ENCODE data around the gene RTP4. TPM values are rescaled to one million over a fixed set of nuclear protein-coding genes. Genes with fewer than 3 reads are reported as not detected.
"Not testable (repeated sequence)": the region's sequence is repeated elsewhere in the genome, so short reads cannot be mapped to it uniquely, and the experiment has no call there.

Gene RTP4
- total RNA-seq, 1 donor from 2014 or later = 1.2 TPM

DNA sequence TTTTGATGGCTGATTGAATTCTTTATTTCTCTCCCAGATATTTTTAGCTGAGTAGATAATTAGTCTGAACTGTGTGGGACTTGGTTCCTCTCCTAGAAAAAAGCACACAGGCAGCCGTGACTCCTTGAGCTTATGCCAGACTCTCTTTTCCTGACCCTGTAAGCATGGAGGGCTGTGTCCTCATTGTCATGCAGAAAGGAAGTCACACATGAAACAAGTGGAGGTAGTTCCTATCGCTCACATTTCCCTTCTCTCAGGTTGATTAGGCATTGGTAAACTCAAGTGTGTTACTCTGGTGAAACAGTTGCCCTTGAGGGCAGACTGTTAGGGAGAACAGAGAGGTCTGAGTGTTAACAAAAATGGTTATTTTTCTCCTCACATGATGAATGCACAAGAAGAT is 6.3 kb upstream of the RTP4 start:
- no peak for ATAC-seq
- intact Hi-C loops (cut with DNase I) = no loop called here
- no peak for DNase-seq (ENCODE audit: missing footprints)

DNA sequence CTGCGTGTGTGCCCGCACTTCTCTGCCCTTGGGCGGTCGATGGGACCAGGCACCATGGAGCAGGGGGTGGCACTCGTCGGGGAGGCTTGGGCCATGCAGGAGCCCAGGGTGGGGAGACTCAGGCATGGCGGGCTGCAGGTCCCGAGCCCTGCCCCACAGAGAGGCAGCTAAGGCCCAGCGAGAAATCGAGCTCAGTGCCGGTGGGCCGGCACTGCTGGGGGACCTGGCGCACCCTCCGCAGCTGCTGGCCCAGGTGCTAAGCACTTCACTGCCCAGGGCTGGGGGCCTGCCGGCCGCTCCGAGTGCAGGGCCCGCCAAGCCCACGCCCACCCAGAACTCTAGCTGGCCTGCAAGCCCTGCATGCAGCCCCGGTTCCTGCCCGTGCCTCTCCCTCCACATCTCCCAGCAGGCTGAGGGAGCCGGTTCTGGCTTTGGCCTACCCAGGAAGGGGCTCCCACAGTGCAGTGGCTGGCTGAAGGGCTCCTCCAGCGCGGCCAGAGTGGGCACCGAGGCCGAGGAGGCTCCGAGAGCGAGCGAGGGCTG is 553 bp upstream of the RTP4 start:
- ATAC-seq (no peak), DNase-seq (ENCODE audit: missing footprints) (no peak)
- intact Hi-C loops (cut with DNase I) = no loop called here

DNA sequence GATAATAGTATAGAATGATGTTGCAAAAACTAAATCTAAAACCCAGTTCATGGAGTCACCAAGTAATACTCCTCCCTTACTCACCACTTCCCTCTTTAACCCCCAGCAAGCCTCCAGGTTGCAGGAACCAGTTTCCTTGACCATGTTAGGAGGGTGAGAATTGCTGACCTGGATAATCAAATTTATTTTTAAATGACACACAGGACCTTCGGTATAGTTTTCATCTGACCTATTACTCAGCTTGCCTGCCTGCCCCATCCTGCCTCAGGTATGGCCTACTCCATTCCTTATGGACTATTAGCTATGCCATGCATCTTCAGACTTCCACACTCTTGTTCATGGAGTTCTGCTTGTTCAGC is 883 bp downstream of the RTP4 start:
- peak; percentile 30 for ATAC-seq
- intact Hi-C loops (cut with DNase I) = no loop called here
- no peak for DNase-seq (ENCODE audit: missing footprints)

DNA sequence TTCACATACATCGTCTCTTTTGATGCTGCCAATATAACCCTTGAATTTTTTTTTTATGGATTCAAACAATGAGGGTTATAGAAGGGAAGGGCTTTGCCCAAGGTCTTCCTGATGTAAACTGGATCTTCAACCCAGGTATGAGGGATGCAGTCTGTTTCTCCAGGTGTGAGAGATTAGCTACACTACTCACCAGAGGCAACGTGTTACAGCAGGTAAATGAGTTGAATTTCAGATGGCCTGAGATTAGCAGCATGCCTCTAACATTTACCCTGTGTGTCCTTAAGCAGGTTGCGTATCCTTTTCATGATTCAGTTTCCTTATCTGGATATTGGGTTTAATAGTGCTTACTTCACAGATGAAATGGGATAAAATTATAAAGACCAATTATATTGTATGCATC is 1.9 kb downstream of the RTP4 start:
- intact Hi-C loops (cut with DNase I) = no loop called here
- ATAC-seq (no peak), DNase-seq (ENCODE audit: missing footprints) (no peak)

DNA sequence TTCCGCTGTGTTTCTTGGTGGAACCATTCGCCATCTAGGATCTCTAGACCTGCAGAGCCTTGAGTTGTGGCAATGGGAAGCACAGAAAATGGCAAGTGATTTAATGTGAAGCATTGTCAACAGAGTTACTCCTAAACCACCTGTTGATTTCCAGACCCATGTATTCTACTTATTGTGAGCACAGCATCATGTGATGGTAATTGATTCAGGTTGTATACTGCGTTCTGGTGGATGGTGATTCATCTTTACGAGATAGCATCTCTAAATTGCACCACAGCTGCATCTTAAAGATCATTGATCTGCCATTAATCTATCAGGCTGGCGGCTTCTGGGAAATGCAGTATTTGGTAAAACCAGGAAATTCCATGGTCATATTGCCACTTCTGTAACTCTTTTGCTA is 7.4 kb downstream of the RTP4 start:
- no peak for ATAC-seq
- DNase-seq (ENCODE audit: missing footprints) = no peak
- intact Hi-C loops (cut with DNase I) = no loop called here

DNA sequence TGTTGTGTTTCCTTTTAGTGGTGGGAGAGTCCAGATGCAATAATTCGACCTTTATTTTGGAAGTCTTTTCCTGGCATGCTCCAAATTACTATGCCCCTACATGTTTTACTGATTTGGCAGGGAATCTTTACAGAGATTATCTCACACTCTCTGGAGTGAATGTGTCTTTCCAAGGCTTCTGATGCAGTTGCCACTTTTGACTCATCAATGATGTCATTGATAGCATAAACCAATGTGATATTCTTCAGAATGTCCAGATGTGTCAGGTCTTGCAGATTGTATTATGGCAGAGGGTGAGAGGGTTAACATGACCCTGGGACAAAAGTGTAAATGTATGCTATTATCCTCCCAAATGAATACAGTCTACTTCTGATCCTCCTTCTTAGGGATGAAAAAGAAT is 9.7 kb downstream of the RTP4 start:
- intact Hi-C loops (cut with DNase I) = no loop called here
- no peak for ATAC-seq
- no peak for DNase-seq (ENCODE audit: missing footprints)

DNA sequence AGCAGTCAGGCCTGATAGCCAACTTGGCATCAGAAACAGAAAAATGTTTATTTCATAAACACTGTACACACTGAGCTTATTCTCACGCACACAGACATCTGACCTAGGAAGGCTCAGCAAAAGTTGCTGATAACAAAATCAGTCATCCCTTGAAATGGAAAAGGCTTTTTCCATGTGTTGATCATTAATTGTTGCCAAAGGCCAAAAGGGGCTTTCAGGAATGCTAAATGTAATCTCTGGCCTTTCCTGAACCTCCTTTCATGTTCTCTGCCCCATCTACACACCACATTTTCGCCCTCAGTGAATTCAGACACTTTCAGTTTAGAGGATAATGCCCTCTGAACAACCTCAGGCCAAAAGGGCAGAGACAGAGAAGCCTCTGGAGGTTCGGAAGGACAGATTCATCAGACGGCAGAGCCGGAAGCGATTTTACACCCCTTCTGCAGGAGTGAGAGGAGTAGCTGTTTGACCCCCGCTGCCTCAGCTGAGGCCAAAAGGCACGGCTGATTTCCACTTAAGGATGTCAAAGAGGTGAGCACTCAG is 14.5 kb downstream of the RTP4 start:
- no peak for DNase-seq (ENCODE audit: missing footprints)
- intact Hi-C loops (cut with DNase I) = no loop called here
- ATAC-seq = no peak

DNA sequence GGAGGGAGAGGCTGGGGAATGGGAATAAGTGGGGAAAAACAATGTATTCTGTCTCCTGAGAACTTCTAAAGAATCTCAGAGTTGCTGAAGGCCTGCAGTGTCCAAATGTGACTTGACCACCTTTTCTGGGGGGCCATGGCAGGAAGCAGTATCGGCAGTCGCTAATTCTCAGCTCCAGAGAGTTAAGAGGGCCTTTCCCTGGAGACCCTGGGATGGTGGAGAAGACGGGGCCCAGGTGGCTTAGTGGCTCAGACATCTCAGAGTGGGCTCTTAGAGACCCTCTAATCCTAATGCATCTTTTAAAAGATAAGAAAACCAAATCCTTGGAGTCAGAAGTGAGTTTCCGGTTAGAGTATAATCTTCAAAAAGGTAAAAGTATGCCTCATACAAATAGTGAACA is 15.1 kb downstream of the RTP4 start:
- DNase-seq (ENCODE audit: missing footprints) (no peak), ATAC-seq (no peak)
- intact Hi-C loops (cut with DNase I) = no loop called here

DNA sequence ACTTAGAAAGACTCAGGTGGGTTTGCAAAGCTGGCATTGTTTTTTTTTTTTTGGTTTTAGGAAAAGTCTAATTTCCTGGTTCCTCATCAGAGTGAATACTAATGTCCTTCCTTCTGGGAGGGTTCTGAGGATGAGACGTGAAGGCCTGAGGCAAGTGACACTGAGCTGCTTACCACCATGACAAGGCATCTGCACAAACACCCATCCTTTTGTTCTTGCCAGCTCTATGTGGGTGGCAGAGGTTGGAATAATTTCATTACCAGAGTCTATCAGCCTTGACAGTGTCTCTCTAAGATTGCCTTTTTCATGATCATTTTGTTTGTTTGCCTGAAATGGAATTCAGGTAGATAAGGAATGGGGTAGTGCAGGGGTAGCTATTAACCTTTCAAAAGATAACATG is 17.1 kb downstream of the RTP4 start:
- ATAC-seq = no peak
- DNase-seq (ENCODE audit: missing footprints) = no peak
- intact Hi-C loops (cut with DNase I) = no loop called here

DNA sequence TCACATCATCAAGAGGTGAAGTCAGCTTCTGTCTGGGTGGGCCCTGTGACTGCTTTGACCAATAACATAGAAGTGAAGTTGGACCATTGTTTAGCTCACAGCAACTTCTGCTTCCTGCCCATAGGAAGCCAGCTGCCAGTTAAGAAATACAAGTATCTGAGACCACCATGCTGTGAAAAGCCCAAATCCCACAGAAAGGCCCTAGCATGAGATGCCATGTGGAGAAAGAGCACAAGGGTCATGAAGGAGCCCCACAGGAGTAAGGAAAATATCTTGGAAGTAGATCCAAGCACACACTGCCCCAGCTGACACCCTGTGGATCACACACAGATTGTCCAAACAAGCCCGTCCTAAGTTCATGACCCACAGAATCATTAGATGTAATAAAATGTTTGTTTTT is 28.5 kb downstream of the RTP4 start:
- ATAC-seq = no peak
- intact Hi-C loops (cut with DNase I) = no loop called here
- DNase-seq (ENCODE audit: missing footprints) = no peak

DNA sequence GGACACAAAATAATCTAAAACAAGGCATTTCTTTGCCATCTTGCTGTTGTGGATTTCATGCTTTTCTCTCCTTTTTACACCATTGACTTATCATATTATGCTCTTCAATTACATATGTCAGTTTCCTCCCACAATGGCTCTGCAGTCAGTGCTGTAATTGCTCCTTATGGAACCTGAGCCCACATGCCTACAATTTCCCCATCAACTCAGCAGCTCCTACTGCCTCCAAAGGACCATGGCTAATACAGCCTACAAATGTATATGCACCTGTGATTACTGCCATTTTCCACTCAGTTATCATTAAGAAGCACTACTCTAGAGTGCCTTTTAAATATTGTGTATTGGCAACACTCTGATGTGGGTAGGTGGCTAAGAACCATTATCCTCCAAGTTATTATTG is 30.8 kb downstream of the RTP4 start:
- intact Hi-C loops (cut with DNase I) = no loop called here
- ATAC-seq = no peak
- DNase-seq (ENCODE audit: missing footprints) = no peak

DNA sequence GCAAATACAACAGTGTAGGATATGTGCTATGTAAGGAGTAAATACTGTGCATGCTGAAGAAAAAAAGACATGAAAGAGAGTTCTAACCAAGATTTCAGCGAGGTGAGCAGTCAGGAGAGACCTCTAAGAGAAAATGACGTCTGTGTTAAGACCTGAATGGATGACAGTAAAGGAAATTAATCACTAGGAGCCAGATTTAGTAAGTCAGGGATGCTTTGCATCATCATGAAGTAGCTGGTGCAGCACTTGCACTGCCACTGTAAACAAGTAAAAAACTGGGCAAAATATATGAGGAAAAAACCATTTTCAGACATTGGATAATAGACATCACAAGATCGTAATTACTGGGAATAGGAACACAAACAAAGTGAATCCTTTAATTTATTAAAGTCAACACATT is 32.6 kb downstream of the RTP4 start:
- intact Hi-C loops (cut with DNase I) = no loop called here
- DNase-seq (ENCODE audit: missing footprints) = no peak
- no peak for ATAC-seq

DNA sequence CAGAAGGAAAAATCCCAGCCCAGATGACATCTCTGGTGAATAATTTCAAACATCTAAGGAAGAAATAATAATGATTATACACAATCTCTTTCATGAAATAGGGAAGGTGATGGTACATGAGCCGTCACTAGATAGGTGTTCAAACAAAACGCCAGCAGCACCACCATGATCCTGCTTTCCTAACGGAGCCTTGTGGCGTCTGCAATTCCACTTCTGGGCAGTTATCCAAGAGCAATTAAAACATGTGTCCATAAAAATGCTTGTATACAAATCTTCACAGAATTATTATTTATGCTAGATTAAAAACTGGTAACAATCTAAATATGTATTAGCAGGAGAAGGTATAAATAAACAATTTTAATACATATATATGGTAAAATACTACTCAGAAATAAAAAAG is 33.7 kb downstream of the RTP4 start:
- intact Hi-C loops (cut with DNase I) = no loop called here
- no peak for DNase-seq (ENCODE audit: missing footprints)

DNA sequence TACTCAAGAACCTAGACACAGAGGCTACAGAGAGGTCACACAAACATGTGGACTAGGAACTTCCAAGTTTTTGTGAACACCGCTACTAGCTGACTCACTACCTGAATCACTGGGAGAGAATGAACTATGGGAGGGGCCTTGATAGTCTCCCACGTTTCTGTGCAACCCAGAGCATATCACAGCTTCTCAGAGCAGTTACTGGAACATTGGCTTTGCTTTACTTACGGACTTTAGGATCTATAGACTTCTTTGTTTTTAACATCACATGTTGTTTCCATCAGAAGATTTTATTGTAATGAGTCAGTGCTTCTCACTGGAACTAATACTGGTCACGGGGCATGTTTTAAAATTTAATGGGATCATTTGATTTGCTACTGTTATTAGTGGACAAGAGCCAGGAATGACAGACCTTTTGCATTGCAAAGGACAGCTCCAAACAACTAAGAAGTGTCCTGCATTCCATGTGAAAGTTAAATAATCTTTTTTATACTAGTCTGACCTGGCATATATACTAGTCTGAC is 35.6 kb downstream of the RTP4 start:
- ATAC-seq (no peak), DNase-seq (ENCODE audit: missing footprints) (no peak)
- intact Hi-C loops (cut with DNase I) = no loop called here

More for the DNA sequence above, 33.7 kb downstream of the RTP4 start:
- ATAC-seq = no peak

DNA sequence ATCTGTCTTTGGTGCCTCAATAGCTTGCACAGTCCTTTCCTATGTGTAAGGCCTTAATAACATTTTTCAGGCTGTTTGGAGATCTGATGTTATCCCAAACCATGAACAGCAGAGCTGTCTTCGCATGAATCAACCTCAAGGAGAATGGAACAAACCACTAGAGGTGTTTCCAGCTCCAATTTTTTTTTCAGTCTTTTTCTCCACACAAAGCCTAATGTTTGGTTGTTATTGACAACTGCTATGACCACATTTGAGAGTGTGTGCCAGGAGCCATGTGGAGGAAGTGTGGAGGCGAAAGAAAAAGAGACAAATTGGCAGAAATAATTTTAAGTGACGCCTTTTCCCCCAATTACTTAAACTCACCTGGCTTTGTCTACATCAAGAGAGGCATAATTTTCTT is 38.7 kb downstream of the RTP4 start:
- intact Hi-C loops (cut with DNase I) = no loop called here
- DNase-seq (ENCODE audit: missing footprints) = no peak
- ATAC-seq = no peak

DNA sequence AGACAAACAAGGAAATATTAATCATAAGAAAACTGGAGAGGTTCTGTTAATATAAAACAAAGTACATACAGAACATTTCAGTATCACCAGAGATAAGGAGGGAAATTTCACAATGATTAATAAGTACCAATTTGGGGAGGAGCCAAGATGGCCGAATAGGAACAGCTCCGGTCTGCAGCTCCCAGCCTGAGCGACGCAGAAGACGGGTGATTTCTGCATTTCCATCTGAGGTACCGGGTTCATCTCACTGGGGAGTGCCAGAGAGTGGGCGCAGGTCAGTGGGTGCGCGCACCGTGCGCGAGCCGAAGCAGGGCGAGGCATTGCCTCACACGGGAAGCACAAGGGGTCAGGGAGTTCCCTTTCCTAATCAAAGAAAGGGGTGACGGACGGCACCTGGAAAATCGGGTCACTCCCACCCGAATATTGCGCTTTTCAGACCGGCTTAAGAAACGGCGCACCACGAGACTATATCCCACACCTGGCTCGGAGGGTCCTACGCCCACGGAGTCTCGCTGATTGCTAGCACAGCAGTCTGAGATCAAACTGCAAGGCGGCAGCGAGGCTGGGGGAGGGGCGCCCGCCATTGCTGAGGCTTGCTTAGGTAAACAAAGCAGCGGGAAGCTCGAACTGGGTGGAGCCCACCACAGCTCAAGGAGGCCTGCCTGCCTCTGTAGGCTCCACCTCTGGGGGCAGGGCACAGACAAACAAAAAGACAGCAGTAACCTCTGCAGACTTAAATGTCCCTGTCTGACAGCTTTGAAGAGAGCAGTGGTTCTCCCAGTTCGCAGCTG is 44.0 kb downstream of the RTP4 start:
- DNase-seq (ENCODE audit: missing footprints); intact Hi-C loops (cut with DNase I); ATAC-seq: not testable (repeated sequence)

Other genes with a start within 250 kb of the RTP4 start
- 5.9 TPM for gene RPL39L, start 228.9 kb upstream of the RTP4 start, total RNA-seq
- not detected for gene RTP1, start 170.9 kb upstream of the RTP4 start, total RNA-seq
- gene MASP1, start 76.6 kb upstream of the RTP4 start, total RNA-seq = 129 TPM

Measured in Right ventricle myocardium inferior (tissue), 1 donor.